ENCODE data around the gene MACROD2. TPM values are rescaled to one million over a fixed set of nuclear protein-coding genes. Genes with fewer than 3 reads are reported as not detected.

MACROD2 gene
- total RNA-seq, 1 experiment from 2014 or later, result 3.7 TPM

- Histone ChIP-seq H2AFZ (ENCODE audit: low read depth, low read length, poor library complexity, severe bottlenecking) (no peak overlapping the region), H3K79me2 (ENCODE audit: insufficient read depth, low read length) (no peaks in the 10 kb centered on the region), H4K20me1 (ENCODE audit: insufficient read depth) (no peaks in the 10 kb centered on the region), H3K27ac (ENCODE audit: low read depth, low read length) (no peak overlapping the region), H3K9me3 (ENCODE audit: control insufficient read depth in 1 of 2, insufficient read depth in 1 of 2, low read depth in 1 of 2, low read length in 2 of 2) (no peaks in the 10 kb centered on the region), H3K9ac (ENCODE audit: low read length) (no peak overlapping the region), H3K36me3 (ENCODE audit: control insufficient read depth in 1 of 2, insufficient read depth in 2 of 2, low read length in 2 of 2) (no peaks in the 10 kb centered on the region), H3K4me2 (ENCODE audit: low read length) (no peak overlapping the region), H3K4me3 (replicated peaks in 1 of 2; ENCODE audit: low read depth in 1 of 2, low read length in 2 of 2) (no peak overlapping the region), H3K9me2 (ENCODE audit: insufficient read depth) (no peaks in the 10 kb centered on the region), H3K4me1 (ENCODE audit: control insufficient read depth in 1 of 2, insufficient read depth in 2 of 2, low read length in 2 of 2) (no peaks in the 10 kb centered on the region), H3K27me3 (ENCODE audit: insufficient read depth, low read length) (no peaks in the 10 kb centered on the region)
- intact Hi-C loops (cut with micrococcal nuclease), result no loop called here
- DNase-seq (ENCODE audit: low read depth, low spot score) (no peak), ATAC-seq (no peak)
- no TSS peak for BruUV-seq (replicated peaks)
- RAD21 ChIA-PET (ENCODE audit: low non-redundant PET in 1 of 2, low total read pairs in 2 of 2, uncharacterized antibody in 2 of 2, unreplicated experiment in 2 of 2), result no interaction called here
- CTCF ChIA-PET, result no interaction called here
- POLR2A ChIA-PET, result no interaction called here
- TF ChIP-seq ELF1 (IDR thresholded peaks at IDR 0.05; ENCODE audit: borderline replicate concordance, low read depth) (no peak), SRF (IDR thresholded peaks at IDR 0.05; ENCODE audit: low read depth) (no peak), CTCF (IDR thresholded peaks at IDR 0.05 in 2 of 3, conservative IDR thresholded peaks at IDR 0.05 in 1 of 3; ENCODE audit: borderline replicate concordance in 1 of 3, insufficient read depth in 1 of 3, low read depth in 2 of 3, low read length in 2 of 3) (no peak), ZBTB33 (IDR thresholded peaks at IDR 0.05; ENCODE audit: extremely low read depth, insufficient replicate concordance, low read length) (no peak), TCF7L2 (IDR thresholded peaks at IDR 0.05; ENCODE audit: borderline replicate concordance, extremely low read depth, insufficient read depth, insufficient read length) (no peak), POLR2A (IDR thresholded peaks at IDR 0.05; ENCODE audit: borderline replicate concordance, extremely low read depth, insufficient read depth, insufficient read length) (no peak)
- TF ChIP-seq, protein P1, sequence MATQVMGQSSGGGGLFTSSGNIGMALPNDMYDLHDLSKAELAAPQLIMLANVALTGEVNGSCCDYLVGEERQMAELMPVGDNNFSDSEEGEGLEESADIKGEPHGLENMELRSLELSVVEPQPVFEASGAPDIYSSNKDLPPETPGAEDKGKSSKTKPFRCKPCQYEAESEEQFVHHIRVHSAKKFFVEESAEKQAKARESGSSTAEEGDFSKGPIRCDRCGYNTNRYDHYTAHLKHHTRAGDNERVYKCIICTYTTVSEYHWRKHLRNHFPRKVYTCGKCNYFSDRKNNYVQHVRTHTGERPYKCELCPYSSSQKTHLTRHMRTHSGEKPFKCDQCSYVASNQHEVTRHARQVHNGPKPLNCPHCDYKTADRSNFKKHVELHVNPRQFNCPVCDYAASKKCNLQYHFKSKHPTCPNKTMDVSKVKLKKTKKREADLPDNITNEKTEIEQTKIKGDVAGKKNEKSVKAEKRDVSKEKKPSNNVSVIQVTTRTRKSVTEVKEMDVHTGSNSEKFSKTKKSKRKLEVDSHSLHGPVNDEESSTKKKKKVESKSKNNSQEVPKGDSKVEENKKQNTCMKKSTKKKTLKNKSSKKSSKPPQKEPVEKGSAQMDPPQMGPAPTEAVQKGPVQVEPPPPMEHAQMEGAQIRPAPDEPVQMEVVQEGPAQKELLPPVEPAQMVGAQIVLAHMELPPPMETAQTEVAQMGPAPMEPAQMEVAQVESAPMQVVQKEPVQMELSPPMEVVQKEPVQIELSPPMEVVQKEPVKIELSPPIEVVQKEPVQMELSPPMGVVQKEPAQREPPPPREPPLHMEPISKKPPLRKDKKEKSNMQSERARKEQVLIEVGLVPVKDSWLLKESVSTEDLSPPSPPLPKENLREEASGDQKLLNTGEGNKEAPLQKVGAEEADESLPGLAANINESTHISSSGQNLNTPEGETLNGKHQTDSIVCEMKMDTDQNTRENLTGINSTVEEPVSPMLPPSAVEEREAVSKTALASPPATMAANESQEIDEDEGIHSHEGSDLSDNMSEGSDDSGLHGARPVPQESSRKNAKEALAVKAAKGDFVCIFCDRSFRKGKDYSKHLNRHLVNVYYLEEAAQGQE (IDR thresholded peaks at IDR 0.05; ENCODE audit: low read depth), result no peak
Measured at GRCh38 chr20:14576196-14576877, 581.0 kb downstream of the MACROD2 start.

Measured in HCT116 (cell line).